Suprapubic skin (tissue), 4 donors: Measurements from ENCODE around the gene TASOR2.

ENCODE experiments used
- POLR2A ChIP-seq, 2 donors: fragments of 450-650 bp; IDR thresholded peaks; one replicate each; pipeline ENCODE4 v1.6.1; 2017; ENCODE audit warnings: antibody characterized with exemption in 2 of 2, mild to moderate bottlenecking in 2 of 2, moderate library complexity in 2 of 2
- POLR2AphosphoS5 ChIP-seq, 3 donors: sonication (generic); formaldehyde crosslinking; IDR thresholded peaks; one replicate each; pipeline ENCODE4 v1.6.1; 2017; ENCODE audit warnings: antibody characterized with exemption in 3 of 3
- TF ChIP-seq, protein P1 (sequence below), 2 donors: fragments of 200-600 bp in 1 of 2; fragments of 450-650 bp in 1 of 2; sonication (generic) in 1 of 2; IDR thresholded peaks; one replicate each; pipeline ENCODE4 v1.5.1; 2016 to 2019; ENCODE audit warnings: antibody characterized with exemption in 2 of 2, mild to moderate bottlenecking in 1 of 2, moderate library complexity in 1 of 2

DNA sequence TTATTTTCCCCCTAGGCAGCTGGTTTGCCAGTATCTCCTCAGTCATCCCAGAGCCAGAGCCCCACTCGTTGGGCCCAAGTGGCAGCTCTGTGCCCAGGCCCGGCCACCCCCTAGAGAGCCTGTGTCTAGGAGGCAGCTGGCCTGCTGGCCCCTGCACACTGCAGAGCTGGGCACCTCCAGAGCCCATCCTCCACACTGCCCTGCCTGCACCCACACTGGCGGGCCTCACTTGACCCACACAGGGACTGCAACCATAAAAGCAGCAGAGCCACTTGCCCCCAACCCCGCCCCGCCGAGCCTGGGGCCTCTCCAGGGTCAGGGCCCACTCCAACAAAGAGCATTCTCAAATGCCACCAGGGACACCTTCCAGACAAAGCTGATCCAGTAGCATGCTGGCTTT lies 23.6 kb upstream of the TASOR2 start:
- TF ChIP-seq, protein P1, sequence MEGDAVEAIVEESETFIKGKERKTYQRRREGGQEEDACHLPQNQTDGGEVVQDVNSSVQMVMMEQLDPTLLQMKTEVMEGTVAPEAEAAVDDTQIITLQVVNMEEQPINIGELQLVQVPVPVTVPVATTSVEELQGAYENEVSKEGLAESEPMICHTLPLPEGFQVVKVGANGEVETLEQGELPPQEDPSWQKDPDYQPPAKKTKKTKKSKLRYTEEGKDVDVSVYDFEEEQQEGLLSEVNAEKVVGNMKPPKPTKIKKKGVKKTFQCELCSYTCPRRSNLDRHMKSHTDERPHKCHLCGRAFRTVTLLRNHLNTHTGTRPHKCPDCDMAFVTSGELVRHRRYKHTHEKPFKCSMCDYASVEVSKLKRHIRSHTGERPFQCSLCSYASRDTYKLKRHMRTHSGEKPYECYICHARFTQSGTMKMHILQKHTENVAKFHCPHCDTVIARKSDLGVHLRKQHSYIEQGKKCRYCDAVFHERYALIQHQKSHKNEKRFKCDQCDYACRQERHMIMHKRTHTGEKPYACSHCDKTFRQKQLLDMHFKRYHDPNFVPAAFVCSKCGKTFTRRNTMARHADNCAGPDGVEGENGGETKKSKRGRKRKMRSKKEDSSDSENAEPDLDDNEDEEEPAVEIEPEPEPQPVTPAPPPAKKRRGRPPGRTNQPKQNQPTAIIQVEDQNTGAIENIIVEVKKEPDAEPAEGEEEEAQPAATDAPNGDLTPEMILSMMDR (IDR thresholded peaks at IDR 0.05), result no peak
- no peak for TF ChIP-seq POLR2A (IDR thresholded peaks at IDR 0.05)
- no peak for TF ChIP-seq POLR2AphosphoS5 (IDR thresholded peaks at IDR 0.05)
